Adrenal gland (tissue), 5 donors: ENCODE results near the gene TAPT1.

ENCODE experiments used
- POLR2A ChIP-seq, 2 donors: fragments of 450-650 bp; IDR thresholded peaks; one replicate each; pipeline ENCODE4 v1.6.1; 2017; ENCODE audit warnings: antibody characterized with exemption in 2 of 2, mild to moderate bottlenecking in 2 of 2, moderate library complexity in 1 of 2
- TF ChIP-seq, protein P1 (sequence below), 6 experiments: fragments of 450-650 bp in 4 of 6; fragments of 200-600 bp in 2 of 6; sonication (generic) in 1 of 6; IDR thresholded peaks; 1 replicate in 5 of 6; 2 replicates in 1 of 6; pipeline versions ENCODE4 v1.5.1 to v1.8.0; 2016 to 2021; ENCODE audit warnings: antibody characterized with exemption in 6 of 6, mild to moderate bottlenecking in 2 of 6, moderate library complexity in 1 of 6
- donor health status: DM: no; HTN: no; CAD: no.

DNA sequence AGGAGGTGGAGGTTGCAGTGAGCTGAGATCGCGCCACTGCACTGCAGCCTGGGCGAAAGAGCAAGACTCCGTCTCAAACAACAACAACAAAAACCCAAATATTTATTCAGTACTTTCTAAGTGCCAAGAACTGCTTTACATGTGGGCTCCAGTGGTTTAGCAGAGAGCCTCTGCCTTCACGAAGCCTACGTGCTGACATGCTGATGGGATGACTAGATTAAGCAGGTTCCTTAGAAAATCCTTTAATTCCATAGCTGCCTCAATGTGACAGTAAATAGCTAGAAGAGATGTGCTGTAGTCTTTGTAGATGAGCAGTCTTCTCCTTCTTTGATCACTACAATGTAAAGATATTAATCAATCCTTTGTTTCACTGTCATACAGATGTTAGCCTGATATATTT, 49.6 kb downstream of the TAPT1 start:
- TF ChIP-seq, protein P1, sequence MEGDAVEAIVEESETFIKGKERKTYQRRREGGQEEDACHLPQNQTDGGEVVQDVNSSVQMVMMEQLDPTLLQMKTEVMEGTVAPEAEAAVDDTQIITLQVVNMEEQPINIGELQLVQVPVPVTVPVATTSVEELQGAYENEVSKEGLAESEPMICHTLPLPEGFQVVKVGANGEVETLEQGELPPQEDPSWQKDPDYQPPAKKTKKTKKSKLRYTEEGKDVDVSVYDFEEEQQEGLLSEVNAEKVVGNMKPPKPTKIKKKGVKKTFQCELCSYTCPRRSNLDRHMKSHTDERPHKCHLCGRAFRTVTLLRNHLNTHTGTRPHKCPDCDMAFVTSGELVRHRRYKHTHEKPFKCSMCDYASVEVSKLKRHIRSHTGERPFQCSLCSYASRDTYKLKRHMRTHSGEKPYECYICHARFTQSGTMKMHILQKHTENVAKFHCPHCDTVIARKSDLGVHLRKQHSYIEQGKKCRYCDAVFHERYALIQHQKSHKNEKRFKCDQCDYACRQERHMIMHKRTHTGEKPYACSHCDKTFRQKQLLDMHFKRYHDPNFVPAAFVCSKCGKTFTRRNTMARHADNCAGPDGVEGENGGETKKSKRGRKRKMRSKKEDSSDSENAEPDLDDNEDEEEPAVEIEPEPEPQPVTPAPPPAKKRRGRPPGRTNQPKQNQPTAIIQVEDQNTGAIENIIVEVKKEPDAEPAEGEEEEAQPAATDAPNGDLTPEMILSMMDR (IDR thresholded peaks at IDR 0.05) = no peak
- no peak for TF ChIP-seq POLR2A (IDR thresholded peaks at IDR 0.05)
